Pons (tissue), 1 donor: ENCODE measurements around the gene PEPD.
A peak's percentile ranks its signal among the peaks of the same experiment; 100 is the strongest.

Experiments
- DNase-seq: peaks from one replicate; pipeline ENCODE4 v3.0.0-alpha.2; 2016; ENCODE audit warnings: low spot score

The PEPD gene

DNA sequence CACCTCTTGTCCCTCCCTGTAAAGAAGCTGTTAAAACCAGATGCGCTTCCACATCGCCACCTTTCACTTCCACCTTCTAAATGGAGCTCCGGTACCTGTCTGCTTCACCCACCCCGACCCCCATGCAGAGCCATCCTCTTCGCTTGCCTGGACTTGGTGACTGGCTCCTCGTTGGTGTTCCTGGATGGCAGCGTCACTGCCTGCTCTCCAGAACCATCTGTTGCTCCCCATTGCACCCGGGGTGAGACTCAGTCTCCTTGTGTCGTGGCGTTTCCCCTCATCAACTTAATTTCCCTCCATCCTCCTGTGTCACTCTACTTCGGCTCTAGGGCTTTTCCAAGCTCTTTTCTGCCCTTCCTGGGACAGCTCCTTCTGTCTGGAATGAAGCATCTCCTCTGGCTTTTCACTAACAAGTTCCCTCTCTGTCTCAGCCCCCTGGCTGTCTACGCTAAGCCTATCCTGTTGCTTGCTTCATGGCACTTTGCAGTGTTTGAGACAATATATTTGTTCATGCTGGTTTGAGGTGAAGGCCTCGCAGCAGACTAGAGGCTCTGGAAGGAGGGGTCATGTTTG is 137.8 kb downstream of the PEPD start:
- no peak for DNase-seq

DNA sequence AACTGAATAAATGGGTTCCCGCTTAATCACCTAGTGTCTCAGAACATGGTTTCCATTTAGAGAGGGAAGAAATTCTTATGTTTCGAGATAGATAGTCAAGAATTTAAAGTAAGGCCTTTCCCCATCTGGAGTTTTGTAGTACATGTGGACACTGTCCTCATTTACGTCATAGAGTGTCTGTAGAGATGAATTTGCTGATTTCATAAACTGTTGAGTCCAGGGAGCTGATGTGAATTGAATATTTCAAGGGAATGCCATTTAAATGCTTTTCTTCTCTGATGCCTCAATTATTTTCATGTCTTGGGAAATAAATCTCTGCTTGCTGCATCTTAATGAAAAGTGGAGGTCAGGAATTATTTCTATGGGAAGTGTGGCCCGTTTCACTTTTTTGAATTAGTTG is 138.6 kb downstream of the PEPD start:
- DNase-seq = no peak

DNA sequence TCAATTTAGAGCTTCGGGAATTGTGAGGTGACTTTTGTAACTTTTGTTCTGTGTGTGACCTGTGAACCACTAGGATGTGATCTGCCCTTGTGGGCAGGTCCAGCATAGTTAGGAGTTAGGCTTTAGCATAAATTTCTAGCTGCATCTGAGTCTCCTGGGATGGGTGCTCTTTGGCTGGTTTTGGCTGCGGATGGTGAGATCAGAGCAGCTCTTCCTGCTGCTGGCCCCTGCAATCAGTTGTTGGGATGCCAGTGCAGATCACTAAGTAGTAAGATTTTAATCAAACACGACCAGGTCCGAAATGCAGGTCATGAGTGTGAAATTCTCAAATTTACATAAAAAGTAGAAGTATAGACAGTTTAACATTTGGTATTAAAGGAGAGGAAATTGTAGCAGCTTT is 139.6 kb downstream of the PEPD start:
- DNase-seq = no peak

DNA sequence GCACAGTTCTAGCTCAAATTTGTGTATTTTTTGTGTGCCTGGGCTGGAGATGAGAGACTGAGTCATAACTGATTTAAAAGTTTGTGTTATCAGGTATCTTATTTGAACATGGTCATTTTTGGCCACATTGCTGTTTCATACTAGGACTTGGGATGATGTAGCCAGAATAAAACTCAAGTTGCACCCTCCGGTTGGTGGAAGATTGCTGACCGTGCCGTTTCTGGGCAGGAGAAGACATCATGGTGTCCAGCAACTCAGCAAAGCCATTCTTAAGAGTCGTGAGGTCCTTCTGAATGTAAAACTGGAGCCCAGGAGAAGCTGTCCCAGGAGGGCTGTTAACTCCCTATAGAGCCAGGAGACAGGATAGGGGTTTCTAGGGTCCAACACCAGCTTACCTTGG is 140.5 kb downstream of the PEPD start:
- DNase-seq = no peak

GRCh38 chr19:33379151-33379829 is 142.3 kb downstream of the PEPD start:
- DNase-seq = no peak

- no peak for DNase-seq
Measured at GRCh38 chr19:33377586-33378475, 143.8 kb downstream of the PEPD start.

- DNase-seq = no peak
Measured at GRCh38 chr19:33376941-33377557, 144.5 kb downstream of the PEPD start.

DNA sequence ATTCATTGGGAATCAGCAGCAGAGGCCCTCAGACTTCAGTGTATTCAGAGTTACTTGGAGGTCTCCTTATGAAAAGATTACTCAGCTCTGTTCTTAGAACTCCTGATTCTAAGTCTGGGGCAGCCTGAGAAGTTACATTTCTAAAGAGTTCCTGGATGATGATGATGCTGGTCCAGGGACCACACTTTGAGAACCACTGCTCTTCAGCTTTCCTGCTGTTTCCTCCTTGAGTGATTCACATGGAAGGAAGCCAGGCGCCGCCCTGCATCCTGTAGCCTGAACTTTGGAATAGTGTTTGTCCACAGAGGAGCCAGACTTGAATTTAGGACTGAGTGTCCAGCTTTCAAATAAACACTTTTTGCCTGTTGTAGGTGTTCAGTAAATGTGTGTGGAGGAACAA is 145.2 kb downstream of the PEPD start:
- DNase-seq = no peak

DNA sequence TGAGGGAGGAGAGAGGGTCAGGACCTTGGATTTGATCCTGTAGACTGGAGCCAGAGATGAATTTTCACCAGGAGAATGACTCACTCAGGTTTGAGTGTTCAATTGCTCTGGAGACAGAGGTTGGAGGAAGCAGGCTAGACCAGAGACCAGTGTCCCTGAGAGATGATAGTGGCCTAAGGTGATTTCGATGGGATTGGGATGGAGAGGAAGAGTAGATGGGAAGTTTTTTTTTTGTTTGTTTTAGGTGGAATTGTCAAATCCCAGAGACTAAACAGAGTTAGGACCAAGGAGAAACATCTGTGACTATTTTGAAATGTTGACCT is 145.8 kb downstream of the PEPD start:
- DNase-seq = no peak

- DNase-seq = no peak
Measured at GRCh38 chr19:33375156-33375836, 146.3 kb downstream of the PEPD start.

DNA sequence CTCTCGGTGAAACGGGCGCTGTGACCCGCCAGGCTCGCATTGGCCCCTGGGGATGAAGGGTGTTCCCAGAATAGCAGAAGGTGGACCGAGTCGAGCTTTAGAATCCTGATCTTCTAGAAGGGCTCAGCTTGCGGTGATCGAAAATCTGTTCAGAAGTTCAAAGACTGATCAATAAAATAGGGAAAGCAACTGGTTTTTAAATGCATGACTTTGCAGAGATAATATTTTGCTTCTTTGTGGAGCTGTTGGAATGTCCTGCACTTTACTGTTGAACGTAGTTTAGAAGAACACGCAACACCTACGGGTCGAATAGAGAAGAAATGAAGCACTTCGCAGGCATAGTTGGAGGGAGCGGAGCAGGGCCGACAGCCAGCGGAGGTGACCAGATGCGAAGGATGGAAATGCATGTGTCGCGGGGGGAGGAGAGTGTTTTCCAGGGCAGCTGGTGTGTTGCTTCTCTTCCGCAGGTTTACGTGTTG is 147.3 kb downstream of the PEPD start:
- no peak for DNase-seq

- peak; percentile 83 for DNase-seq
Measured at GRCh38 chr19:33373453-33374235, 147.9 kb downstream of the PEPD start, which contains the start of gene CEBPG. Gene CEBPG (plus strand): TSS chr19:33373709. CDS start chr19:33379240, 5,531 bp downstream.

DNA sequence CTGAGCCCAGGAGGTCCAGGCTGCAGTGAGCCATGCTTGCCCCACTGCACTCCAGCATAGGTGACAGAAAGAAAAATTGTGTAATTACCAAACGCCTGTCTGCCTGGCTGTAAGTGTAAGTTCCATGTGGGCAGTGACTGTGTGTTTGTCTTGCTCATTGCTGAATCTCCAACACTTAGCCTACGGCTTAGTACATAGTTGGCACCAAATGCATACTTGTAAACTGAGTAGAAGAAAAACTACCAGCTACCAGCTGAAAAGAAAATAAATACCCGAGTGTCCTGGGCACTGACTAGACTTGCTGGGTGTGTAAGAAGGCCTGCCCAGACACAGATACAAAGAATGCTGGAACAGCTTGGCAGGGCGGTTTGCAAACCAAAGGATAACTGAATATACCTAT is 150.8 kb downstream of the PEPD start:
- no peak for DNase-seq

GRCh38 chr19:33368074-33368864 is 153.3 kb downstream of the PEPD start:
- no peak for DNase-seq

GRCh38 chr19:33366897-33367296 is 154.7 kb downstream of the PEPD start:
- no peak for DNase-seq

- DNase-seq = no peak
Measured at GRCh38 chr19:33366127-33366526, 155.5 kb downstream of the PEPD start.

- no peak for DNase-seq
Measured at GRCh38 chr19:33365691-33366090, 155.9 kb downstream of the PEPD start.

GRCh38 chr19:33363476-33363875 is 158.1 kb downstream of the PEPD start:
- DNase-seq = no peak

DNA sequence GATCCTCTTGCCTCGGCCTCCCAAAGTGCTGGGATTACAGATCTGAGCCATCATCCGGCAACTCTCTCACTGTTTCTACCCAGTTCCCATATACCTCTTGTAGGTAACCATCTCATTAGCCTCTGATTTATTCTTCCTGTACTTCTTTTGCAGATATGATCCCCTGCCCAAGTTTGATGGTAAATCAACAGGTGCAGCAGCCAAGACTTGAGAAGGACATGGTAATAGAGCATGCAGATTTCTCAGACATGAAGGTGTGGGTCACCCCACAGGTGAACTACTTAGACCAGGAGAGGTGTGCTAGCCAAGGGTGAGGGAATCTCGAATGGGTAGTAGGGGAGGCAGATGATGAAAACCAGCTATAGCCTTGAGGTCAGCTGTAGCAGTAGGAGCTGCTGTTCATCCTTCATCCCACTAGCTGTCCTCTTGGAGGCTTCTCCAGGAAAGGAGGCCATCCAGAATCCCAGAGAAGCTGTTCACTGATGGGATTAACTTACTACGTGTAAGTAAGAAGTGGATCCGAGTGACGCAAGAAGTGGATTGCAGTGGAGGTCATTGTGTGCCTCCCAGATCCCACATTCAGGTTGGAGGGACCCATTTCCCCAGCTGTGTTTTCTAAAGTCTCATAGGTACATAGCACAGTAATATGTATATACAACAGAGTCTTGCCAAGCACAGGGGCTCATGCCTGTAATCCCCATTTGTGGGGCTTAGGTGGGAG is 158.9 kb downstream of the PEPD start:
- no peak for DNase-seq

DNA sequence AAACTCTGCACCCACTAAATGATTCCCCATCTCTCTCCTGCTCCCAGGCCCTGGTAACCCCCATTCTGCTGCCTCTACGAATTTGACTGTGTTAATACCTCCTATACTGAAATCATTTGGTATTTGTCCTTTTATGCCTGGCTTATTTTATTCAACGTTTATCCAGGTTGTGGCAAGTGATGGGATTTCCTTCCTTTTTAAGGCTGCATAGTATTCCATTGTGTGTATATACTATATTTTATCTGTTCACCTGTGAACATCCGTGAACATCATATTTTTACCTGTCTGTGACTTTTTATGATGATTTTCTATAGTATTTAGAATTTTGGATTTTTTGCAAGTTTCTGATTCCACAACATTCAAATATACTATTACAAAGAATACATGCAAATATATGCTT is 162.0 kb downstream of the PEPD start:
- no peak for DNase-seq
